LNCaP clone FGC (cell line): ENCODE data around the gene CRTAC1.
"Not testable (repeated sequence)": the region's sequence is repeated elsewhere in the genome, so short reads cannot be mapped to it uniquely, and the experiment has no call there.

Experiments used
- DNase-seq: peaks from one replicate; pipeline ENCODE4 v3.0.0-alpha.2; 2011; ENCODE audit warnings: low read depth
- H3K4me3 ChIP-seq: 2 replicates; pipeline ENCODE4 v1.5.1; 2011; ENCODE audit warnings: mild to moderate bottlenecking, low read depth, low read length, control low read depth
- CTCF ChIP-seq: IDR thresholded peaks from 2 replicates; pipeline ENCODE4 v1.5.1; 2012; ENCODE audit warnings: mild to moderate bottlenecking; ENCODE audit not compliant: control insufficient read depth, insufficient read depth; ENCODE audit errors: extremely low read depth

CRTAC1 gene

GRCh38 chr10:97843281-97843671 lies 187.1 kb downstream of the CRTAC1 start:
- H3K4me3 ChIP-seq: no peak overlapping the region
- DNase-seq: no peak
- TF ChIP-seq CTCF: no peak

DNA sequence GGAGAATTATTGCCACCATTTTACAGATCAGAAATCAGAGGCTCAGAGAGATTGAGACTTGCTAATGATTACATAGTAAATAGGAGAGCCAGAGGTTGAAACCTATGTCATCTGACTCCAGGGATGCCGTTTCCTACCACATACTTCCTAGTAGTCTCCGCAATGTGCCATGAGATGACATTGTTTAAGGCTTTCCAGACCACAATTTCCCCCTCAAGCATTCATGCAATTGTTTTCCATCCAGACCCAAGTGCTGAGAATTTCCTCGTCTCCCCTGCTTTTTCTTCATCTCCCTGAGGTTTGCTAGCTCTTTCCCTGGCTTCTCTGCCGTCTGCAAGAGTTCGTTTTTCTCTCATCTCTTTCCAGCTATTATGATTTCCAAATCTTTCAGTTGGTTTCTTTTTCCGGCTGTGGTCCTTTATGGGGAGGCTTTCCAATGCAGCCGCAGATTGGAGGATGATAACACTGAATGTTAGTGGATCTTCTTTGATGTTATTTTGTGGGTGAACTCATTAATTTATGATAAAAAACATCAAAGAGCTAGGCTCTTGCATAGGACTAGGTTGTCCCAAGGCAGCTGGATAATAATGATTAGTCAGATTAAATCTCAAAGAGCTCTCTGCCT lies 187.7 kb downstream of the CRTAC1 start:
- no peak for TF ChIP-seq CTCF
- DNase-seq: no peak

DNA sequence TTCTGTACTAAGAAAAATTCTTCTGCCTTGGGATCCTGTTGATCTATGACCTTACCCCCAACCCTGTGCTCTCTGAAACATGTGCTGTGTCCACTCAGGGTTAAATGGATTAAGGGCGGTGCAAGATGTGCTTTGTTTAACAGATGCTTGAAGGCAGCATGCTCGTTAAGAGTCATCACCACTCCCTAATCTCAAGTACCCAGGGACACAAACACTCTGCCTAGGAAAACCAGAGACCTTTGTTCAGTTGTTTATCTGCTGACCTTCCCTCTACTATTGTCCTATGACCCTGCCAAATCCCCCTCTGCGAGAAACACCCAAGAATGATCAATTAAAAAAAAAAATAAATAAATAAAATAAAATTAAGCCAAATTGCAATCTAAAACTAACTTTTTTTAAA lies 188.3 kb downstream of the CRTAC1 start:
- DNase-seq, H3K4me3 ChIP-seq: not testable (repeated sequence)

More for the DNA sequence above, 187.7 kb downstream of the CRTAC1 start:
- no peak overlapping the region for H3K4me3 ChIP-seq

DNA sequence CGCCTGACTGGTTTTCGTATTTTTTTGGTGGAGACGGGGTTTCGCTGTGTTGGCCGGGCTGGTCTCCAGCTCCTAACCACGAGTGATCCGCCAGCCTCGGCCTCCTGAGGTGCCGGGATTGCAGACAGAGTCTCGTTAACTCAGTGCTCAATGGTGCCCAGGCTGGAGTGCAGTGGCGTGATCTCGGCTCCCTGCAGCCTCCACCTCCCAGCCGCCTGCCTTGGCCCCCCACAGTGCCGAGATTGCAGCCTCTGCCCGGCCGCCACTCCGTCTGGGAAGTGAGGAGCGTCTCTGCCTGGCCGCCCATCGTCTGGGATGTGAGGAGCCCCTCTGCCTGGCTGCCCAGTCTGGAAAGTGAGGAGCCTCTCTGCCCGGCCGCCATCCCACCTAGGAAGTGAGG lies 189.3 kb downstream of the CRTAC1 start:
- not testable (repeated sequence) for H3K4me3 ChIP-seq, DNase-seq

DNA sequence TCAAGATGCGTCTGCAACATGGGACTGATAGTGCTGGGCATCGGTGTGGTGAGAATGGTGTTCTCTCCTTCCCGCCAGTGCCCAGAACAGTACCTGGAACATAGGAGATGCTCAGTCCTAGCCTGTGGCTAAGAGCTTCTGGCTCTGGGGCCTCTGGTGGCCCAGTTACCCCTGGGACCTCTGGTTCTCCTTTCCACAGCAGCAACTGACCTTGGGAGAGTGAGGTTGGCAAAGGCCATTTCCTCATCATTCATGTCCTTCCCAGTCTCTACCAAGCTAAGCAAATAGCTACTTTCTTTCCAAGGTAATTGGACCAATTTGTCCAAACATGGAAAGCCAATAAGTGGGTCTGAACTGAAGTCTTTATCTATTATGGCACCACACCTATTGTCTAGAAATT lies 192.3 kb downstream of the CRTAC1 start:
- no peak overlapping the region for H3K4me3 ChIP-seq
- no peak for TF ChIP-seq CTCF
- DNase-seq: no peak

DNA sequence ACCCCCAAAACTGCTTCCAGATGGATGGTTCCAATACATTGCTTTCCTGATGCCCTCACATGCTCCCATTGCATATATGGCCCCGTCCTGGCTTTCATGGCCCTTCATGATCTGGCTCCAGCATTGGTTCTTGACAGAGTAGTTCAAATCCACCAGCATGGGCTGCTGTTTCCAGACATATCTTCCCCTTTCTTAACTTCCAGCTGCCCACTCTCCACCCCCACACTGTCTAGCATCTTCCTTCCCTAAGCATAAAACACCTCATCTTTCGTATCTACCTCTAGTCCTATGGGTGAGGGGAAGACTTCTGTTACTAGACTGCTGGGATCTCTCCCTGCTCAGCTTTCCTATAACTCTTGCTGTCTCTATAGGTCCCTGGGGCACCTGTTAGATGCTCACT lies 194.0 kb downstream of the CRTAC1 start:
- DNase-seq: no peak
- no peak for TF ChIP-seq CTCF

GRCh38 chr10:97831259-97831658 lies 199.2 kb downstream of the CRTAC1 start:
- no peak for TF ChIP-seq CTCF
- H3K4me3 ChIP-seq: no peak overlapping the region
- no peak for DNase-seq

More for the DNA sequence above, 194.0 kb downstream of the CRTAC1 start:
- no peak overlapping the region for H3K4me3 ChIP-seq

- TF ChIP-seq CTCF: no peak
- no peak overlapping the region for H3K4me3 ChIP-seq
- no peak for DNase-seq
These were observed 200.4 kb downstream of the CRTAC1 start for GRCh38 chr10:97830064-97830463.
